IMR-90 (cell line): Measurements from ENCODE around the gene SLC26A1. TPM values are rescaled to one million over a fixed set of nuclear protein-coding genes. Genes with fewer than 3 reads are reported as not detected.

Experiments
- ATAC-seq: fragments of 200-7000 bp; cut with Tn5 transposase; 2 replicates; pipeline ENCODE4 v1.9.1; 2020; ENCODE audit warnings: low read depth, mild to moderate bottlenecking, moderate library complexity
- BruUV-seq: library from RNA; stranded (reverse); fragments of 400-500 nt; replicated peaks from 2 replicates; lab custom pipeline; 2021; lab: Mats Ljungman, UMichigan
- CTCF ChIA-PET: fragments of 300-600 bp; formaldehyde crosslinking; extraction: SDS; loops from one replicate; lab custom pipeline; 2021; ENCODE audit warnings: antibody characterized with exemption; lab: Yijun Ruan, JAX
- POLR2A ChIA-PET: fragments of 300-600 bp; sonication (Branson Sonifier 250); formaldehyde crosslinking; loops from one replicate; lab custom pipeline; 2022; ENCODE audit warnings: antibody characterized with exemption; ENCODE audit not compliant: unreplicated experiment; lab: Charles Lee
- DNase-seq: peaks from one replicate; pipeline ENCODE4 v3.0.0; 2013
- H2AFZ ChIP-seq: replicated peaks from 2 replicates; pipeline ENCODE3; 2013; ENCODE audit warnings: low read length, mild to moderate bottlenecking; ENCODE audit not compliant: poor library complexity
- H2AK5ac ChIP-seq: 2 replicates; pipeline ENCODE4 v1.6.1; 2013; ENCODE audit warnings: low read depth, low read length, inconsistent platforms
- H2AK9ac ChIP-seq: replicated peaks from 2 replicates; pipeline ENCODE3; 2013; ENCODE audit warnings: mild to moderate bottlenecking, low read depth, low read length, moderate library complexity; ENCODE audit not compliant: poor library complexity
- H2BK120ac ChIP-seq: 2 replicates; pipeline ENCODE4 v1.6.1; 2013; ENCODE audit warnings: low read depth, low read length, inconsistent platforms
- H2BK15ac ChIP-seq: 3 replicates; pipeline ENCODE4 v1.6.1; 2013; ENCODE audit warnings: low read depth, low read length, inconsistent platforms
- H2BK20ac ChIP-seq: 2 replicates; pipeline ENCODE4 v1.6.1; 2013; ENCODE audit warnings: low read depth, mild to moderate bottlenecking, inconsistent platforms, low read length, moderate library complexity
- H2BK5ac ChIP-seq: 2 replicates; pipeline ENCODE4 v1.6.1; 2013; ENCODE audit warnings: mild to moderate bottlenecking, low read depth, low read length, inconsistent platforms; ENCODE audit not compliant: poor library complexity, severe bottlenecking
- H3K14ac ChIP-seq: replicated peaks from 2 replicates; pipeline ENCODE4 v1.6.1; 2013; ENCODE audit warnings: low read depth, low read length, inconsistent platforms
- H3K18ac ChIP-seq: 2 replicates; pipeline ENCODE4 v1.6.1; 2013; ENCODE audit warnings: low read depth, low read length, control low read depth
- H3K23ac ChIP-seq: 2 replicates; pipeline ENCODE4 v1.6.1; 2013; ENCODE audit warnings: low read depth, low read length, inconsistent platforms
- H3K27ac ChIP-seq: 2 replicates; pipeline ENCODE4 v1.5.1; 2013; ENCODE audit warnings: mild to moderate bottlenecking, control low read depth, low read length; ENCODE audit not compliant: insufficient read depth
- H3K27me3 ChIP-seq: 2 replicates; pipeline ENCODE4 v1.6.1; 2013; ENCODE audit warnings: low read length; ENCODE audit not compliant: control insufficient read depth, insufficient read depth
- H3K36me3 ChIP-seq: 2 replicates; pipeline ENCODE4 v1.6.1; 2013; ENCODE audit warnings: low read length, mixed read lengths; ENCODE audit not compliant: control insufficient read depth, insufficient read depth
- H3K4ac ChIP-seq: 2 replicates; pipeline ENCODE4 v1.6.1; 2013; ENCODE audit warnings: low read depth, low read length, inconsistent platforms
- H3K4me1 ChIP-seq: 2 replicates; pipeline ENCODE4 v1.6.1; 2013; ENCODE audit warnings: low read length, mixed read lengths; ENCODE audit not compliant: control insufficient read depth, insufficient read depth
- H3K4me2 ChIP-seq: 2 replicates; pipeline ENCODE4 v1.6.1; 2013; ENCODE audit warnings: low read depth, mild to moderate bottlenecking, control low read depth, low read length, moderate library complexity
- H3K4me3 ChIP-seq: 2 replicates; pipeline ENCODE4 v1.5.1; 2013; ENCODE audit warnings: low read depth, mild to moderate bottlenecking, control low read depth, low read length, moderate library complexity; ENCODE audit not compliant: insufficient read depth
- H3K56ac ChIP-seq: 2 replicates; pipeline ENCODE4 v1.6.1; 2013; ENCODE audit warnings: low read length, inconsistent platforms; ENCODE audit not compliant: insufficient read depth; ENCODE audit errors: extremely low read depth
- H3K79me1 ChIP-seq, 2 experiments: 2 replicates each; pipeline ENCODE4 v1.6.1; 2013; ENCODE audit warnings: low read length in 2 of 2, inconsistent platforms in 1 of 2, low read depth in 1 of 2
- H3K9ac ChIP-seq: 2 replicates; pipeline ENCODE4 v1.6.1; 2013; ENCODE audit warnings: low read depth, low read length, control low read depth
- H3K9me1 ChIP-seq: 2 replicates; pipeline ENCODE4 v1.6.1; 2013; ENCODE audit warnings: low read length, inconsistent platforms; ENCODE audit not compliant: insufficient read depth
- H3K9me3 ChIP-seq: 2 replicates; pipeline ENCODE4 v1.6.1; 2013; ENCODE audit warnings: low read length; ENCODE audit not compliant: control insufficient read depth, insufficient read depth
- H4K20me1 ChIP-seq: 2 replicates; pipeline ENCODE4 v1.6.1; 2013; ENCODE audit warnings: low read length, inconsistent platforms; ENCODE audit not compliant: insufficient read depth
- H4K5ac ChIP-seq: 2 replicates; pipeline ENCODE4 v1.6.1; 2013; ENCODE audit warnings: mild to moderate bottlenecking, low read depth, low read length, control low read depth
- H4K8ac ChIP-seq, 2 experiments: 2 replicates each; pipeline ENCODE4 v1.6.1; 2013; ENCODE audit warnings: low read depth in 2 of 2, low read length in 2 of 2, control low read depth in 1 of 2, inconsistent platforms in 1 of 2
- H4K91ac ChIP-seq: 2 replicates; pipeline ENCODE4 v1.6.1; 2013; ENCODE audit warnings: low read depth, low read length, inconsistent platforms; ENCODE audit not compliant: insufficient read depth
- BHLHE40 ChIP-seq: fragments of 150-350 bp; IDR thresholded peaks from 2 replicates; pipeline ENCODE4 v1.6.1; 2016; ENCODE audit warnings: mild to moderate bottlenecking, low read depth, low read length
- CEBPB ChIP-seq: IDR thresholded peaks from 2 replicates; pipeline ENCODE4 v1.6.1; 2012; ENCODE audit warnings: low read depth, low read length, improper control_type of control experiment
- FOS ChIP-seq: fragments of 150-350 bp; IDR thresholded peaks from 2 replicates; pipeline ENCODE4 v1.6.1; 2016; ENCODE audit warnings: low read depth, low read length
- MAFK ChIP-seq: IDR thresholded peaks from 2 replicates; pipeline ENCODE4 v1.6.1; 2012; ENCODE audit warnings: low read depth, low read length, improper control_type of control experiment
- MAZ ChIP-seq: IDR thresholded peaks from 2 replicates; pipeline ENCODE4 v1.6.1; 2012; ENCODE audit warnings: low read depth, mild to moderate bottlenecking, low read length, improper control_type of control experiment, moderate library complexity, borderline replicate concordance
- MXI1 ChIP-seq: IDR thresholded peaks from 2 replicates; pipeline ENCODE4 v1.6.1; 2012; ENCODE audit warnings: low read depth, mild to moderate bottlenecking, low read length, moderate library complexity, borderline replicate concordance
- RAD21 ChIP-seq: IDR thresholded peaks from 2 replicates; pipeline ENCODE4 v1.6.1; 2012; ENCODE audit warnings: low read length, improper control_type of control experiment
- RCOR1 ChIP-seq: IDR thresholded peaks from 2 replicates; pipeline ENCODE4 v1.6.1; 2012; ENCODE audit warnings: mild to moderate bottlenecking, low read length, improper control_type of control experiment; ENCODE audit not compliant: insufficient replicate concordance
- RFX5 ChIP-seq: IDR thresholded peaks from 2 replicates; pipeline ENCODE4 v1.8.0; 2012; ENCODE audit warnings: low read depth, mild to moderate bottlenecking, low read length, moderate library complexity
- WGBS, 2 experiments: methylation state at CpG; one replicate each; pipeline versions ENCODE4 v1.1.5 to v1.1.7; 2013; ENCODE audit warnings: missing lambda C conversion rate in 2 of 2; ENCODE audit not compliant: insufficient read length in 1 of 2; ENCODE audit errors: extremely low coverage in 2 of 2; 5-methylcytosine and 5-hydroxymethylcytosine counted together
- dilution Hi-C: fragments of 300-500 bp; cut with HindIII; formaldehyde crosslinking; loops from one replicate; pipeline ENCODE4 v1.14.3; 2018; ENCODE audit warnings: low sequenced_read_pairs; ENCODE audit not compliant: unreplicated experiment
- in situ Hi-C: fragments of 300-500 bp; cut with MboI; formaldehyde crosslinking; loops from 3 replicates; pipeline ENCODE4 v1.14.3; 2019; ENCODE audit warnings: low sequenced_read_pairs, inconsistent platforms, mixed read lengths
- intact Hi-C: fragments of 100-400 bp; cut with micrococcal nuclease; formaldehyde crosslinking; loops from 2 replicates; pipeline ENCODE4 v1.10.0; 2022
- polyA plus RNA-seq, 3 experiments: library from polyadenylated mRNA; depleted of rRNA; stranded (reverse); fragments of >200 nt; gene quantifications; 2 replicates each; pipeline ENCODE4 v1.2.3, GENCODE V29; 2012; ENCODE audit warnings: low replicate concordance in 1 of 3
- total RNA-seq: library from RNA; depleted of rRNA; stranded (reverse); fragments of >200 nt; gene quantifications from 2 replicates; pipeline ENCODE4 v1.2.3, GENCODE V29; 2012
- TF ChIP-seq, protein P1 (sequence below): fragments of 150-350 bp; IDR thresholded peaks from 2 replicates; pipeline ENCODE4 v1.6.1; 2016; ENCODE audit warnings: low read depth, mild to moderate bottlenecking, low read length, moderate library complexity, borderline replicate concordance
- TF ChIP-seq, protein P2 (sequence below): conservative IDR thresholded peaks from 2 replicates; pipeline ENCODE4 v1.5.1; 2012; ENCODE audit warnings: mild to moderate bottlenecking, low read depth, low read length, improper control_type of control experiment

SLC26A1 gene
- total and polyA plus RNA-seq, 2 of the 4 experiments (the other 2 are of a cell fraction), result 0.09 TPM; not detected in 1

DNA sequence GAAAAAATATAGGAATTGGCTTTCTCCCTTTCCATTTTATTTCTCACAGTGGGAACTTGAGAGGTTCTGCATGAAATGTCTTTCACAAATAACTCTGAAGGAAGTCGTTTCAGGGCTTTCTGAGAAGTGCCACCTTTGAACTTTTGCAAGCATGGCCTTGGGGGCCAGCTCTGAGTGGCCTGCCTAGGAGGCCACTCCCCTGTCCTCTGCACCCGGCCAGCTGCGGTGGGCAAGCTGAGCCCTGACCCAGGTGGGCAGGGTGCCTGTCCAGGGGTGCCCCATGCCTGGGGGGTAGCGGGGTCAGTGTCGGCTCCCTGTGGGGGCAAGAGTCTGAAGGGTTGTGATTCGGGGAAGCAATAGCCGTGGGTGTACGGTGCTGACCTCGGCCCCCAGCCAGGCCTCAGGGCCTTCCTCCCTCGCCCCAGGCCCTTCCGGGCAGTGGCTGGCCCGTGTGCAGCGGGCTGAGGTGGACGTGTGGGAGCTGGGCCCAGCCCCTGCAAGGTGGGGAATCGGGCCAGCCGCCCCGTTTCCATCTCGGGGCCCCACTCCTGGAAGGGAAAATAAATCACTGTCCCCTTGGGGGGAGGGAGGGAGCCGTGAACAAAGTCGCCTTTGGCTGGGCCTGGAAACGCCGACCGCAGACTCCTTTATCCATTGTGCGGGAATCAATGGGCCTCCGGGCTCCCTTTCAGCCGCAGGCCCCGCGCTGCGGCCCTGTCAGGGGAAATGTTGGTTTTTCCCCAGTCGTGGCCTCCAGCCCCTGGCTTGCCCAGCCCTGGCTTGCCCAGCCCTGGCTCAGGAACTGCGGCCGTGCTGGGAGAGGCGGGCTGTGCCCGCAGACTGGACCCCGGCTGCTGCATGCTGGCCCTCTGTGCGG lies 21.3 kb upstream of the SLC26A1 start:
- WGBS, 2 experiments, result 92% methylated on average over 6 of the region's 36 CpGs; no CpG with 5 or more reads in 1 of the 2 experiments
- no peak for ATAC-seq

More for the DNA sequence above, 21.3 kb upstream of the SLC26A1 start:
- no peak overlapping the region for H3K9ac ChIP-seq
- H3K56ac ChIP-seq, result no peak overlapping the region
- H2BK120ac ChIP-seq, result no peak overlapping the region
- no peak overlapping the region for H2BK5ac ChIP-seq
- no peak overlapping the region for H3K27ac ChIP-seq
- H2BK15ac ChIP-seq, result no peak overlapping the region
- no peak overlapping the region for H2BK20ac ChIP-seq
- H2AFZ ChIP-seq, result no peak overlapping the region
- in situ Hi-C loops (no loop called here), dilution Hi-C loops (no loop called here), intact Hi-C loops (loop anchor here (5.0 kb wide), 2 partner anchors 118 to 333 kb away; partner anchors contain the start of gene UVSSA)
- H3K18ac ChIP-seq, result no peak overlapping the region
- H3K79me1 ChIP-seq, result peaks cover 0 to 9% of the 10 kb centered on the region in 2 experiments; a peak in 2 of 4 replicates
- H3K4ac ChIP-seq, result no peak overlapping the region
- H4K91ac ChIP-seq, result no peak overlapping the region
- H2AK5ac ChIP-seq, result no peak overlapping the region
- H2AK9ac ChIP-seq, result no peak overlapping the region
- no peak overlapping the region for H3K23ac ChIP-seq
- DNase-seq, result no peak
- no peak overlapping the region for H3K4me3 ChIP-seq
- ChIA-PET CTCF (no interaction called here), POLR2A (interaction anchor here (0.5 kb wide), 1 partner anchor 69 kb away, joined by 3 read pairs; no protein-coding TSS in a partner anchor)
- H3K9me1 ChIP-seq, result peaks cover 4% of the 10 kb centered on the region; the same call in 1 of the 2 replicates
- no peak for TF ChIP-seq CEBPB
- TF ChIP-seq, protein P1, sequence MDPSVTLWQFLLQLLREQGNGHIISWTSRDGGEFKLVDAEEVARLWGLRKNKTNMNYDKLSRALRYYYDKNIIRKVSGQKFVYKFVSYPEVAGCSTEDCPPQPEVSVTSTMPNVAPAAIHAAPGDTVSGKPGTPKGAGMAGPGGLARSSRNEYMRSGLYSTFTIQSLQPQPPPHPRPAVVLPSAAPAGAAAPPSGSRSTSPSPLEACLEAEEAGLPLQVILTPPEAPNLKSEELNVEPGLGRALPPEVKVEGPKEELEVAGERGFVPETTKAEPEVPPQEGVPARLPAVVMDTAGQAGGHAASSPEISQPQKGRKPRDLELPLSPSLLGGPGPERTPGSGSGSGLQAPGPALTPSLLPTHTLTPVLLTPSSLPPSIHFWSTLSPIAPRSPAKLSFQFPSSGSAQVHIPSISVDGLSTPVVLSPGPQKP, result no peak
- TF ChIP-seq MAFK, result no peak
- no peak for TF ChIP-seq MAZ
- TF ChIP-seq RCOR1, result no peak
- TF ChIP-seq FOS, result no peak
- TF ChIP-seq, protein P2, sequence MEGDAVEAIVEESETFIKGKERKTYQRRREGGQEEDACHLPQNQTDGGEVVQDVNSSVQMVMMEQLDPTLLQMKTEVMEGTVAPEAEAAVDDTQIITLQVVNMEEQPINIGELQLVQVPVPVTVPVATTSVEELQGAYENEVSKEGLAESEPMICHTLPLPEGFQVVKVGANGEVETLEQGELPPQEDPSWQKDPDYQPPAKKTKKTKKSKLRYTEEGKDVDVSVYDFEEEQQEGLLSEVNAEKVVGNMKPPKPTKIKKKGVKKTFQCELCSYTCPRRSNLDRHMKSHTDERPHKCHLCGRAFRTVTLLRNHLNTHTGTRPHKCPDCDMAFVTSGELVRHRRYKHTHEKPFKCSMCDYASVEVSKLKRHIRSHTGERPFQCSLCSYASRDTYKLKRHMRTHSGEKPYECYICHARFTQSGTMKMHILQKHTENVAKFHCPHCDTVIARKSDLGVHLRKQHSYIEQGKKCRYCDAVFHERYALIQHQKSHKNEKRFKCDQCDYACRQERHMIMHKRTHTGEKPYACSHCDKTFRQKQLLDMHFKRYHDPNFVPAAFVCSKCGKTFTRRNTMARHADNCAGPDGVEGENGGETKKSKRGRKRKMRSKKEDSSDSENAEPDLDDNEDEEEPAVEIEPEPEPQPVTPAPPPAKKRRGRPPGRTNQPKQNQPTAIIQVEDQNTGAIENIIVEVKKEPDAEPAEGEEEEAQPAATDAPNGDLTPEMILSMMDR, result no peak
- TF ChIP-seq BHLHE40, result no peak
- TF ChIP-seq RFX5, result no peak
- TF ChIP-seq RAD21, result no peak
- TF ChIP-seq MXI1, result no peak
- no peak overlapping the region for H4K8ac ChIP-seq
- no peak overlapping the region for H3K4me2 ChIP-seq
- peaks cover 5% of the 10 kb centered on the region; the same call in 1 of the 2 replicates for H3K36me3 ChIP-seq
- no peak overlapping the region for H4K5ac ChIP-seq
- H3K4me1 ChIP-seq, result peaks cover 9% of the 10 kb centered on the region
- H4K20me1 ChIP-seq, result peaks cover 30% of the 10 kb centered on the region
- BruUV-seq, result no TSS peak
- H3K9me3 ChIP-seq, result no peaks in the 10 kb centered on the region
- H3K27me3 ChIP-seq, result no peaks in the 10 kb centered on the region
- no peak overlapping the region for H3K14ac ChIP-seq
